WTC11 (cell line): ENCODE results near the gene HSP90AB1.

Source experiments
- ATF3 ChIP-seq: sonication (generic); formaldehyde crosslinking; conservative IDR thresholded peaks from 2 replicates; pipeline ENCODE4 v1.8.1; 2022; ENCODE audit warnings: mild to moderate bottlenecking, missing genetic modification reagents
- ATF6 ChIP-seq: sonication (generic); formaldehyde crosslinking; IDR thresholded peaks from 2 replicates; pipeline ENCODE4 v1.8.1; 2023; ENCODE audit warnings: mild to moderate bottlenecking, missing genetic modification reagents
- CTCF ChIP-seq: fragments of 200-600 bp; IDR thresholded peaks from 2 replicates; pipeline ENCODE4 v1.8.0; 2022; ENCODE audit warnings: antibody characterized with exemption
- ETV6 ChIP-seq: sonication (generic); formaldehyde crosslinking; IDR thresholded peaks from 2 replicates; pipeline ENCODE4 v1.8.1; 2022; ENCODE audit warnings: mild to moderate bottlenecking, missing genetic modification reagents
- JUN ChIP-seq: sonication (generic); formaldehyde crosslinking; IDR thresholded peaks from 2 replicates; pipeline ENCODE4 v1.8.0; 2023; ENCODE audit warnings: mild to moderate bottlenecking, missing genetic modification reagents
- MAX ChIP-seq: sonication (generic); formaldehyde crosslinking; IDR thresholded peaks from 2 replicates; pipeline ENCODE4 v1.8.0; 2022; ENCODE audit warnings: mild to moderate bottlenecking, missing genetic modification reagents
- ZNF263 ChIP-seq: sonication (generic); formaldehyde crosslinking; IDR thresholded peaks from 2 replicates; pipeline ENCODE4 v1.8.1; 2022; ENCODE audit warnings: low read depth, mild to moderate bottlenecking, moderate library complexity, missing genetic modification reagents

GRCh38 chr6:44265722-44266233, 18.9 kb downstream of the HSP90AB1 start:
- TF ChIP-seq ATF6 (CRISPR knock-in tag) (no peak), ZNF263 (CRISPR knock-in tag) (no peak), MAX (CRISPR knock-in tag) (no peak), JUN (no peak), CTCF (no peak), ATF3 (CRISPR knock-in tag) (no peak), ETV6 (CRISPR knock-in tag) (no peak)
